GM18870 (cell line): Measurements from ENCODE around the gene FBXL17.
"Not testable (repeated sequence)": the region's sequence is repeated elsewhere in the genome, so short reads cannot be mapped to it uniquely, and the experiment has no call there.

Experiments used
- ATAC-seq: cut with Tn5 transposase; IDR thresholded peaks from one replicate; pipeline ENCODE4 v1.9.1; 2021; ENCODE audit warnings: moderate library complexity; ENCODE audit not compliant: unreplicated experiment

Gene FBXL17

DNA sequence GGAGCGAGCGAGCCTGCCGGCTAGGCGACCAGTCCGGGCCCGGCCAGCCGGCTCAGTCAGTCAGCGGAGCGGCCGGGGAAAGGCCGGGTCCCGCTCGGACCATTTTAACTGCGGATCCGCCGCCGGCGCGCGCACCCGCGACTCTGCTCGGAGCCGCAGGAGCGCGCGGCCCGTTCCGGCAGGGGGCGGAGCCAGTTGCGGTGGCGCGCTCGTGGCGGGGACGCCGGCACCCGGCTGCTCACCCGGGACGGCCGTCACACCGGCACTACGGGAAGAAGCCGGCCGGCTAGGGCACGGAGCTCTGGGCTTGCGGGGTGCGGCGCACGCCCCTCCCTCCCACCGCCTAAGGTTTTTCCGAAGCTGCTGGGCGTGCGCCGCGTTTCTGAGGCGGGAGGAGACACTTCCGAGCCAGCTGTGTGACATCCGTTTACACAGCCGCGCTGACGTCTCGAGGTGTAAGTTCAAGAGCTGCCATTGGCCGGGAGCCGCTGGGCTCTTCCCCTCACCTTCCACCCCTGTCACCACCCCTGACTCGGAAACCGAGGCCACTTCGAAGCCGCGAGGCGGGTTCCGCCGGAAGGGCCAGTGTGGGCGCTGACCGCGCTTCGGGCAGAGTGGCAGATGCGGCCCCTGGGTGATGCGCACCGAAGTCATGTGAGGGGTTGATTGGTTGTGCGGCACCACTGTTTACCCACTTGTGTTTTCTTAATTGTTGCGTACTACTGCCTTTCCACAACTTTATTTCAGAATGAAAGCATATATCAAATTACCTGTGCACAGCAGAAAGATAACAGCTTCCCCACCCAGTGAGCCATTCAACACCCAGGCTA lies at the start of gene FBXL17:
TSS of gene FBXL17 (minus strand) at position 145 of the 830 bp plus-strand sequence.
- peak; percentile 87 for ATAC-seq

DNA sequence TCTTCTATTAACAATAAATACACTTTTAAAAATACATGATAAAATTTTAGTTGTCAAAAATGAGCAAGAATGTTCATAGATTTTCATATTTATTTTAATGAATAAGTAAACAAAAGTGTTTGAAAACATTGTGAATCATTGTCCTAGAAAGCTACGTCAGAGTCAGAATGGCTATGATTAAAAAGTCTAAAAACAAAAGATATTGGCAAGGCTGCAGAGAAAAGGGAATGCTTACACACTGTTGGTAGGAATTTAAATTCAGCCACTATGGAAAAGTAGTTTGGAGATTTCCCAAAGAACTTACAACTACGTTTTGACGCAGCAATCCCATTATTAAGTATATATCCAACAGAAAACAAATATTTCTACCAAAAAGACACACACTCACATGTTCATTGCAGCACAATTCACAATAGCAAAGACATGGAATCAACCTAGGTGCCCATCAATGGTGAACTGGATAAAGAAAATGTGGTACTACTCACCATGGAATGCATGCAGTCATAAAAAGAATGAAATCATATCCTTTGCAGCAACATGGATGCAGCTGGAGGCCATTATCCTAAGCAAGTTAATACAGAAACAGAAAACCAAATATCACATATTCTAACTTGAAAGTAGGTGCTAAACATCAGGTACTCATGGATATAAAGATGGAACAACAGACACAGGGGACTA lies 49.2 kb upstream of the FBXL17 start:
- no peak for ATAC-seq

DNA sequence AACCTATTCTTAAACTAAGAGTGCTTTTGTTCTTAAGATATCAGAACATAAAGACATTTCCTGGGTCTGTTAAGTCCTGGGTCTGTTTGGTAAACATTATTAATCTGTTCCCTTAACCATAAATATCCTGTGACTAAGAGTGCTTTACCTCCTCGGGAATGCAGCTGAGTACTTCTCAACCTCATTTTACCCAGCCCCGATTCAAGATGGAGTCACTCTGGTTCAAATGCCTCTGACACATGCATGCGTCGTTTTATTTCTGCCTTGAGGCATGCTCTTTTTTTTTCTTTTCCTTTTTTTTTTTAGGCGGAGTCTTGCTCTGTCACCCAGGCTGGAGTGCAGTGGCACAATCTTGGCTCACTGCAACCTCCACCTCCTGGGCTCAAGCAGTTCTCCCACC lies 39.8 kb upstream of the FBXL17 start:
- no peak for ATAC-seq

DNA sequence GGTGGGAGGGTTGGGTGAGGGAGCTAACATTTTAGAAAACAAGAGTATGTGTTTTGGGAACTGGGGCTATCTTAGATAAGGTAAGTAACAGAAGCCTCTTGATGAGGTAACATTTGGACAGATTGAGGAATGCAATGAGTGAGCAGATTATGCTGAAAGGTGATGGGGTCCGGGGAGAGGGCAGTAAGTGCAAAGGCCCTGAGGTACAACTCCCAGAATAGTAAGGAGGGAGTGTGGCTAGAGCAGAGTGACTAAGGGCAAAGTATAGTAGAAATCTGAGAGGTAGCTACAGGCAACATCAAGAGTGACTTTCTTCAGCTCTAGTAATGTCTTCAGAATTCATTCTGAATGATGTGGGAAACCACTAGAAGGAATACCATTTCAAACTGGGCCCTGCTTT lies 38.9 kb upstream of the FBXL17 start:
- no peak for ATAC-seq

DNA sequence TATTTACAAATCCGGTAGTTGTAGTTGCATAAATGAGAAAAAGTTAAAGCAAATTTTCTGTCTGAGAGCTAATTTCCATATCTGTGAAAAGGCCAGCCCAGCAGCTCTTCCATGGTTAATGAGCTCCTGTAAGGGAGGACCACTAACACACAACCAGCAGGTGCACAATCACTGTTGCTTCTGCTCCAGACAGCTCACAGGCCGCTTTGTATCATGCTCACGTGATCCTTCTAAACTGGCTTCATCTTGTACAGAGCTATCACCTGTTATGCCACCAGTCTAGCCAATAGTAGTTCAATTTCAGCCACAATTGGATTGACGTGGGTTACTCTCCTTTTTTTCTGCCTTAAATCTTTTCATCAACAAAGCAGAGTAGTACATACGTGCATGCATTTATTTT lies 38.3 kb upstream of the FBXL17 start:
- ATAC-seq = no peak

DNA sequence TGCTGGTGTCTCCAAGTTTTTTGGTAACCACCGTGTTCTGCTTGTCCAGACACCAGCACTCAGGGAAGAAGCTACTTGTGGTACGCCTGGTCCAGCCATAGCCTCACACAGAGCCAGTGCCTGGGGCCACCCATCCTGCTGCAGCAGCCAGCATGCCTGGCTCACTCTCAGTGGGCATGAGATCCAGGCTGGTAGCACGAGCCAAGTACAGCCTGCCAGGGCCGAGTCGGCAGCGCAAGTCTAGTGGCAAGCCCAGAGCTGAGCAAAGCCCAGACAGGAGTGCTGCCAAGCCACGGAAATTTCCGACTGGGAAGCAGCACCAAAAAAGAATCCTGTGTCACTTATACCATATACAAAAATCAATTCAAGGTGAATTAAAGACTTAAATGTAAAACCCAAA lies 36.3 kb upstream of the FBXL17 start:
- ATAC-seq = no peak

DNA sequence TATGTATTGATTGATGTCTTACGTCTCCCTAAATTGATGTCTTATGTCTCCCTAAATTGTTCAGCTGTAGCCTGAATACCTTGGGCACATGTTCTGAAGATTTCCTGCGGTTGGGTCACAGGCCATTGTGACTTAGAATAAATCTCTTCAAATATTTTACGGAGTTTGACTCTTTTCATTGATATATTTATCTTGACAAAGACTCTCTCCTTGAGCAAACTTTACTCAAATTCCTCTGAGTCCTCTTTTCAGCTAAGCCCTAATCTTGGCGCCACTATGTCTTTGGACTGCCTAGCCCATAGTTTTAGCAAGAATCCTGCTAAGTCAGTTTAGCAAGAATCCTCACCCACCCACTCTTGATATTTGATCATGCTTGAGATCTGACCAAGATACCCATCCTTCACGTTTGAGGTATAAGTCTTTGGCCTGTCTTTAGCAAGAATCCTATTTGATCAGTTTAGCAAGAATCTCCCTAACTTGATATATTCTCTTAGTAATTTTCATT lies 35.3 kb upstream of the FBXL17 start:
- no peak for ATAC-seq

DNA sequence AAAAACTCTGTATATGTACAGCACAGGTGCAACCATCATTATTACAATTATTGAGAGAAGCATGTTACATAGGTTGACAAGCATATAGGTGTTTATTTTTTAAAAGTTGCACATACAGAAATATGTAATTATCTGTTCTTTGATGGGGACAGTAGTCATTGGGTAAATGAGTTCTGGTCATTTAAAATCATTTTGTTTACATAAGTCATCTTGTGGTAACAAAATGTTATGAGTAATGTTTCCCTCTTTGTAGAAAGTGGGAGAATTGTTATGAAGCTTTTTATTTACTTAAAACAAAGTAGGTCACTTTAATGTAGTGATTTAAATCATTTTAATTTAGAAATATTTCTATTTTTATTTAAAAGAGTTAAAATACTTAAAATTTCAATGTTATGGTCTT lies 33.8 kb upstream of the FBXL17 start:
- ATAC-seq = no peak

DNA sequence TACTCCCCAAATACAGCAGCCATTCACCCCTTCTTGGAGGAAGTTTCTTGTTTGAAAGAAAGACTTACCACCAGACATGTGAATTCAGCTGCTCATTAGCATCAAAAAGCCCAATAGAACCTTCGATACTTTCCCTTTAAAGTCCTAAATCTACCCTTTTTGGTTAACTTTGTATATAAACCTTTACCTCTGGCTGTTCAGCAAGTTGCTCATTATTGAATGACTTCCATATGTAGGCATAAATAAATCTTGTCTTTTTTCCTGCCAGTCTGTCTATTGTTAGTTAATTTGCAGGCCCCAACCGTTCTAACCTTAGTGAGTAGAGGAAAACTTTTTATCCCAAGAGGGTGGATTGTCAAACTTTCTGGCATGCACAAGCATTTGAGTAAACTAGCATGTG lies 27.9 kb upstream of the FBXL17 start:
- no peak for ATAC-seq

DNA sequence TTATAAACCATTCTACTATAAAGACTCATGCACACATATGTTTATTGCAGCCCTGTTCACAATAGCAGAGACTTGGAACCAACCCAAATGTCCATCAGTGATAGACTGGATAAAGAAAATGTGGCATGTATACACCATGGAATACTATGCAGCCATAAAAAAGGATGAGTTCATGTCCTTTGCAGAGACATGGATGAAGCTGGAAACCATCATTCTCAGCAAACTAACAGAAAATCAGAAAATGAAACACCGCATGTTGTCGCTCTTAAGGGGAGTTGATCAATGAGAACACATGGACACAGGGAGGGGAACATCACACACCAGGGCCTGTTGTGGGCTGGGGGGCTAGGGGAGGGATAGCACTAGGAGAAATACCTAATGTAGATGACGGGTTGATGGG lies 23.3 kb upstream of the FBXL17 start:
- not testable (repeated sequence) for ATAC-seq

DNA sequence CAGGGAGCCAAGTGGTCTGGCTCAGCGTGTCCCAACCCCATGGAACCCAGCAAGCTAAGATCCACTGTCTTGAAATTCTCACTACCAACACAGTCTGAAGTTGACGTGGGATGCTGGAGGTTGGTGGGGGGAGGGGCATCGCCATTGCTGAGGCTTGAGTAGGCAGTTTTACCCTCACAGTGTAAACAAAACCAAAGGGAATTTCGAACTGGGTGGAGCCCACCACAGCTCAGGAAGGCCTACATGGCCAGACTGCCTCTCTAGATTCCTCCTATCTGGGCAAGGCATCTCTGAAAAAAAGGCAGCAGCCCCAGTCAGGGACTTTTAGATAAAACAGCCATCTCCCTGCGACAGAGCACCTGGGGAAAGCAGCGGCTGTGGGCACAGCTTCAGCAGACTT lies 17.1 kb upstream of the FBXL17 start:
- ATAC-seq = no peak

DNA sequence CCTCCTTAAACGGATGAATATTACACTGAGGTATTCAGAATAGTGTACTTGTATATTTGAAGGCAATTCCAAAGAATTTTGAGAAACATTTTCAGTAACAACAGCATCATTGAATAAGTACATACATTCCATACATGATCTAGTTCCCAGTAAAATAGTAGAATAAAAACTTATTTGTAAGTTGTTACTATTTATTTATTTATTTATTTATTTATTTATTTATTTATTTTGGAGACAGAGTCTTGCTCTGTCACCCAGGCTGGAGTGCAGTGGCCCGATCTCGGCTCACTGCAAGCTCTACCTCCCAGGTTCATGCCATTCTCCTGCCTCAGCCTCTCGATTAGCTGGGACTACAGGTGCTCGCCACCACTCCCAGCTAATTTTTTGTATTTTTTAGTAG lies 14.9 kb upstream of the FBXL17 start:
- not testable (repeated sequence) for ATAC-seq

DNA sequence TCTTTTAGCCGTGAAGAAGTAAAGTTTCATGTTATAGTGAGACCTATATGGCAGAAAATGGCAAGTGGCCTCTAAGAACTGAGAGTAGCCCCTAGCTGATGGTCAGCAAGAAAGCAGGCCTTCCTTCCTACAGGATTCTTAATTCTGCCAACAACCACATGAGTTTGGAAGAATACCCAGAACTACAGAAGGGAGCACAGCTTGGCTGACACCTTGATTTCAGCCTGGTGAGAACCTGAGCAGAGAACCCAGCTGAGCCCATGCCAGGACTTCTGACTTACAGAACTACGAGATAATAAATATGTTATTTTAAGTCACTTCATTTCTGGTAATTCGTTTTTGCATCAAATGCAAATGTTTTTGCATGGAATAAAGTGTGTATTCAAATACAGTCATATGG lies 5.9 kb upstream of the FBXL17 start:
- ATAC-seq = no peak

DNA sequence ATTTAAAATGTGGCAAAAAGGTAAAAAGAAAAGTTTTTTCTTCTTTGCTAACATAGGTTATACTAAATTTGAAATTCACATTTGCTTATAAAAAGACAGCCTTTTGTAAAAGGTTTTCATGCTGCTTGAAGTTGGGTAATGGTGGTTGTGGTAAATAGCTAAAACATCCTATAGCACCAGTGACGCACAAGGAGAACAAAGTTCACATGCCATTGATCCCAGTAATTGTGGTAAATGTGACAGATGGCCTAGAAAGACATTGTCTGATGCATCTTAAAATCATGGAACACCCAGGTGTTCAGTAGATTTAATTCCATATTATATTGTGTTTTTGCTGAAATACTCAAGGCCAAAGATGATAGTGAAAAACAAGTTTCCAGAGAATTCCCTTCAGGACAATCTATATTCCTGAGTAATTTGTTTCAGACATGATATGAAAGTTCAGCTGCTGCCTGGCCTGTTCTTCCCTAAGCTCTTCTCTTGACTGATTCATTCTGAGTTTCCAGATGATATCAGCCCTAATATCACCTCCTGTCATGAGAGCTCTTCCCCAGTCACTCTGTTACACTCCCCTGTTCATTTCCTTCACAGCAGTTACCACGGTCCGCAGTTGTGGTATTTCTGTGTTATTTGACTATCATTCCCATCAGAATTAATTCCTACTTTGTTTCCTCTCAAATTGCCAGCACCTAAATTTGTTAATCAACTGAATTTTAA lies 4.6 kb upstream of the FBXL17 start:
- no peak for ATAC-seq

DNA sequence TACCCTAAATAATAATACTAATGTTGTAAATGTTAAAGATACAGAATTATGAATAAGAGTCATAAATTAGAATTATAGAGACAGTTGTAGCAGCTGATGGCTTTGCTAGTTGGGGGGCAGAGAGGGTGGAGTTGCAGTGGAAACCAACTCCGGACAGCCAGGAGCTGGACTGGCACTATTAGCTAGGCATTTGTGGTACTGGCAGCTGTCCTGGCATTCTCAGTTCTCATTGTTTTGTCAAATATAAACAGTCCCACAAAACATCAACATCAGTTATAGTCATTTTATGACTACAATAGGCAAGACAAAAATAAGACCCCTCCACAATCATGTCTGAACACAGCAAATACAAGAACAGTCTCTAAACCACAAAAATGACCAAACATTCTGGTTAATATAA lies 2.8 kb upstream of the FBXL17 start:
- ATAC-seq = no peak

DNA sequence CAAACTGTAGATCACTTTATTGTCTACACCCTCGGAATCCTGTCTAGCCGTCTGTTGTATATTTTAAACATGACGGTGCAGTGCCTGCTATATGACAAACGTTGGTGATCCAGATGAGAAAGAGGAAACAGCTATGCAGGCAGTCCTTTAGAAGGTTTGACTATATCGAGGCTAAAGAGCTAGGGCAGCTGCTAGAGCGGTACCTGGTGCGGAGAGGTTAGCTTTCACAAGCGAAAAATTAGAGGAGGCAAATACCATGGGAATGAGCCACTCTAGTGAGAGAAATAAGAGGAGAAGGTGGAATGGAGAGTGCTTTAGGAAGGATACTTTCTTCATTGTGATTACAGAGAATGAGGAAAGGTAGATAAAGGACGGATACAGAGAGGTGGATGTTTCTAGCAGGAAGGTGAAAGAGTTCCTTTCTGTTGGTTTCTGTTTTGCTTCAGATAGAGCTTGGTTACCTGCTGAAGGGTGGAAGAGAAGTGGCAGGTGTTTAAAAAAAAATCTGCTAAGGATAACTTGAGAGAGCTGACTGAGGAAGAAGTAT lies 959 bp upstream of the FBXL17 start:
- ATAC-seq = peak; percentile 4

DNA sequence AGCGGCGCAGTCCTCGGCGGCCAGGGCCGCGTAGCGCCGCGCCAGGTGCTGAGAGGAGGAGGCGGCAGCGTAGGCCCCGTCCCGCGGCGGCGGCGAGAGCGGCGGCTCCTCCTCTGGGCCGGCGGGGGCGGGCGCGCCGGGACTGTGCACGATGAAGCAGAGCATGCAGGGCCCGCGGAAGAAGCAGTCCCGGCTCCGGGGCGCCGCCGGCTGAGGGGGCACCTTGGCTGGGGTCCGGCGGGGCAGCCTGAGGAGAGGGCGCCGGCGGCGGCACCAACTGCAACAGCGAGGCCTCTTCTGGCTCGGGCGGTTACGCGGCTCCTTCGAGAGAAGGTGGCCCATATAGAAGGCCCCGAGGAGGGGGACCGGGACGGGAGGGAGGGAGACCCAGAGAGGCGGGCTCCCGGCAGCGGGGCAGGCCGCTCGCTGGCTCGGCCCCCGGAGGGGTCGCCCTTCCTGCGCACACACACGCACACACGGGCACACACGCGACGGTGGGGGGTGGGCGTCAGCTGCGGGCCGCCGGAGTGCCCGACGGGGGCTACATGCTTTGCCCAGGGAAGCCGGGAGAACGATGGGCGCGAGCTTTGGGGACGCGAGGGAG lies 446 bp downstream of the FBXL17 start:
- ATAC-seq = peak; percentile 23

DNA sequence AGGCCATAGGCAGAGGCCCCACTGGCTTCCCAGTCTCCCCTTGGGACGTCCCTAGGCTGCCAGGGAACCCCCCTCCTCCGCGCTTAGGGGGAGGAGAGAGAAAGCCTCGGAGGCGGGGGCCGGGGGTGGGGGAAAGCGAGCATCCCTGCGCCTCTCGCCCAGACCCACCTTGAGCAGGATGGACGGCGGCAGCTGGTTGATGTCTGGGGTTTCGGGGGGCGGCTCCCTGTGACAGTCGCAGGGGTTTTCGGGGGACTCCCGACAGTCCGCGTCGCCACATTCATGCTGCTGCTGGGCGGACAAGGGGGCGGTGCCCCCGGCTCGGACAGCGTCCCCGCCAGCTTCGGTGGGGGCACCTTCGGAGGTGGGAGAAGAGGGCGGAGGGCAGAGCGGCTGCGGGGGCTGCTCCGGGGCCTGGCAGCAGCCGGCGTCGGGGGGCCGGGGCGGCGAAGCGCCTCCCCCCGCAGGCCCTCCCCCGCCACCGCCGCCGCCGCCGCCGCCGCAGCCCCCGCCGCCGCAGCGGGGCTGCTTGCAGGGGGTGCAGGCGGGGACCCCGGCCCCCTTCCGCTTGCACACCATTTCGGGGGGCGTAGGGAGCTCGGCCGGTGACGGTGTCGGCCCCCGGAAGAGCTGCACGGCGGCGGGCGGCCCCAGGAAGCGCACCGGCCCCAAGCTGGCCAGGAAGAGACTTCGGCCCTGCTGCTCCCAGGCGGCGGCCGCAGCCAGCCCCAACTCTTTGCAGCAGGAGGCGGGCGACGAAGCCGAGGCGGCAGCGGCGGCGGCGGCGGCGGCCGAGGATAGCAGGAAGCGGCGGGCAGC lies 1.2 kb downstream of the FBXL17 start:
- peak; percentile 5 for ATAC-seq

DNA sequence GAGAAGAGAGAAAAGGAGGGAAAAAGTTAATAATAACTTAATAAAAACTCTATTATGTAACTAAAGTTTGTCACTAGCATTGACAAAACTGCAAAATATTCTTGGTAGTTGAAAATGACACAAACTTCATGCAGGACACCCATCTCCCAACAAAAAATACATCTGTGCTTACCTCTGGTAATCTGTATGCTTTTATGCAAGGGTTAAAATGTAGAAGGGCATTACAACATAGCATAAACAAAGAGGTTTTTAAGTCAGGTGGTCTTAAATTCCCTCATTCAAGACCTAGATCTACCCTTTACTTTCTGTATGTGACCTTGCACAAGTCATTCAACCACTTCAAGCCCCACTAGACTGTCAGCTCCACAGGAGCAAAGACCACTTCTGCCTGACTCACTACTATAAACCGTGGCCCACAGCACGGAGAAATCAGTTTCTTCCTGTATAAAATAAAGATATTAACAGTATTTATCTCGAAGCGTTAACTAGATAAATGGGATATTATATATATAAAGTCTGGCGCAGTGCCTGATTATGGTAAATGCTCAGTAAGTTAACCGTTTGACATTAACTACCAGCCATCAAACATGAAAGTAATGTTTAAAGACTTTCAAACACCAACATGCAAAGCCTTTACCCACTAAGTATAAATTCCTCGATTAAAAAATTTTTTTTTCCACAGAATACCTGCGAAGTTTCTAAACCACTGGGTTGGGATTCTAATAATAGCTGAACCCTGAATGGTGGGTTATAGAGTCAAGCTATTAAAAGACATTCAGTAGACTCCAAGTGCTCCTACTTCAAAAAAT lies 2.0 kb downstream of the FBXL17 start:
- ATAC-seq = no peak
